Naive thymus-derived CD8-positive, alpha-beta T cell (primary cell): ENCODE results near the gene DMRTA2. TPM values are rescaled to one million over a fixed set of nuclear protein-coding genes. Genes with fewer than 3 reads are reported as not detected.

Experiments used
- ATAC-seq, 2 donors: fragments of 150-1000 bp; cut with Tn5 transposase in 1 of 2; sonication (Bioruptor Pico), chemical (Tn5 transposase) in 1 of 2; 1 replicate in 1 of 2; 2 replicates in 1 of 2; pipeline ENCODE4 v1.10.0; 2021; ENCODE audit warnings: mild to moderate bottlenecking in 2 of 2, moderate library complexity in 2 of 2
- POLR2A ChIA-PET: fragments of 350-600 bp; sonication (Branson Sonifier 250); formaldehyde crosslinking; loops from one replicate; lab custom pipeline; 2021; ENCODE audit warnings: antibody characterized with exemption; lab: Charles Lee
- DNase-seq, 10 donors: peaks; one replicate each; pipeline versions ENCODE4 v3.0.0 to v3.0.0-alpha.2; 2020 to 2022
- H3K27ac Mint-ChIP-seq, 10 donors: one replicate each; pipeline ENCODE4 v1.8.0; 2020 to 2022; ENCODE audit warnings: mild to moderate bottlenecking in 10 of 10, mixed read lengths in 10 of 10, moderate library complexity in 4 of 10, inconsistent platforms in 1 of 10
- H3K27me3 Mint-ChIP-seq, 5 donors: one replicate each; pipeline ENCODE4 v1.8.0; 2021 to 2022; ENCODE audit warnings: mixed read lengths in 5 of 5
- H3K36me3 Mint-ChIP-seq, 3 donors: one replicate each; pipeline ENCODE4 v1.8.0; 2020 to 2022; ENCODE audit warnings: mixed read lengths in 3 of 3, mild to moderate bottlenecking in 2 of 3, inconsistent platforms in 1 of 3
- H3K4me1 Mint-ChIP-seq, 4 donors: one replicate each; pipeline ENCODE4 v1.8.0; 2021 to 2022; ENCODE audit warnings: mixed read lengths in 4 of 4
- H3K4me3 Mint-ChIP-seq, 10 donors: one replicate each; pipeline ENCODE4 v1.8.0; 2020 to 2022; ENCODE audit warnings: mild to moderate bottlenecking in 10 of 10, mixed read lengths in 10 of 10, moderate library complexity in 6 of 10, inconsistent platforms in 1 of 10
- H3K9me3 Mint-ChIP-seq, 9 donors: one replicate each; pipeline ENCODE4 v1.8.0; 2020 to 2022; ENCODE audit warnings: mixed read lengths in 9 of 9, mild to moderate bottlenecking in 3 of 9, inconsistent platforms in 1 of 9, moderate library complexity in 1 of 9
- polyA plus RNA-seq, 3 donors: library from polyadenylated mRNA; unstranded; fragments of 300-500 nt; fragmentation: Illumina TruSeq; gene quantifications; one replicate each; pipeline ENCODE4 v1.2.3, GENCODE V29; 2021
- total RNA-seq, 8 experiments: library from RNA in 2 of 8; stranded (reverse) in 2 of 8; gene quantifications; one replicate each; pipeline ENCODE4 v1.2.3 and lab custom pipeline; 2021 to 2026

DMRTA2 gene
- total and polyA plus RNA-seq, 5 experiments from 2014 or later, result not detected

- peaks cover 28 to 63% (median 37%) of the 10 kb centered on the region in 5 donors for H3K27me3 Mint-ChIP-seq
- H3K9me3 Mint-ChIP-seq, result peaks cover 0 to 2% (median 0%) of the 10 kb centered on the region in 9 donors
These were observed 54.9 kb downstream of the DMRTA2 start for GRCh38 chr1:50368179-50369007.

More at GRCh38 chr1:50368179-50369007, 54.9 kb downstream of the DMRTA2 start:
- Mint-ChIP-seq H3K4me3 (no peak overlapping the region), H3K36me3 (no peaks in the 10 kb centered on the region), H3K27ac (no peak overlapping the region), H3K4me1 (peaks cover 0 to 9% (median 3%) of the 10 kb centered on the region in 4 donors)
- POLR2A ChIA-PET, result no interaction called here
- DNase-seq, result peak in 5 of 10 donors; percentile 14 to 30 (median 24)
- no peak for ATAC-seq
